ENCODE measurements around the gene STXBP5L.

GRCh38 chr3:121202573-121202972, 294.6 kb downstream of the STXBP5L start:
- TF ChIP-seq, protein P1, sequence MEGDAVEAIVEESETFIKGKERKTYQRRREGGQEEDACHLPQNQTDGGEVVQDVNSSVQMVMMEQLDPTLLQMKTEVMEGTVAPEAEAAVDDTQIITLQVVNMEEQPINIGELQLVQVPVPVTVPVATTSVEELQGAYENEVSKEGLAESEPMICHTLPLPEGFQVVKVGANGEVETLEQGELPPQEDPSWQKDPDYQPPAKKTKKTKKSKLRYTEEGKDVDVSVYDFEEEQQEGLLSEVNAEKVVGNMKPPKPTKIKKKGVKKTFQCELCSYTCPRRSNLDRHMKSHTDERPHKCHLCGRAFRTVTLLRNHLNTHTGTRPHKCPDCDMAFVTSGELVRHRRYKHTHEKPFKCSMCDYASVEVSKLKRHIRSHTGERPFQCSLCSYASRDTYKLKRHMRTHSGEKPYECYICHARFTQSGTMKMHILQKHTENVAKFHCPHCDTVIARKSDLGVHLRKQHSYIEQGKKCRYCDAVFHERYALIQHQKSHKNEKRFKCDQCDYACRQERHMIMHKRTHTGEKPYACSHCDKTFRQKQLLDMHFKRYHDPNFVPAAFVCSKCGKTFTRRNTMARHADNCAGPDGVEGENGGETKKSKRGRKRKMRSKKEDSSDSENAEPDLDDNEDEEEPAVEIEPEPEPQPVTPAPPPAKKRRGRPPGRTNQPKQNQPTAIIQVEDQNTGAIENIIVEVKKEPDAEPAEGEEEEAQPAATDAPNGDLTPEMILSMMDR (IDR thresholded peaks at IDR 0.05; ENCODE audit: insufficient read depth, low read depth, low read length), result no peak
- no peak for TF ChIP-seq EZH2 (IDR thresholded peaks at IDR 0.05; ENCODE audit: insufficient read depth, low read length)

Measured in astrocyte (in vitro differentiated cells and primary cell).